MCF 10A (cell line): ENCODE results near the gene NBEAL2. TPM values are rescaled to one million over a fixed set of nuclear protein-coding genes. Genes with fewer than 3 reads are reported as not detected.
"Not testable (repeated sequence)": the region's sequence is repeated elsewhere in the genome, so short reads cannot be mapped to it uniquely, and the experiment has no call there.

ENCODE experiments used
- BruUV-seq: library from RNA; stranded (reverse); fragments of 400-500 nt; replicated peaks from 2 replicates; lab custom pipeline; 2021; lab: Mats Ljungman, UMichigan
- CTCF ChIA-PET: fragments of 300-600 bp; sonication (Branson Sonifier 250); formaldehyde crosslinking; extraction: SDS; loops from one replicate; lab custom pipeline; 2021; ENCODE audit warnings: antibody characterized with exemption, inconsistent platforms; lab: Yijun Ruan, JAX
- POLR2A ChIA-PET: fragments of 300-600, 350-650 bp; sonication (Branson Sonifier 250); formaldehyde crosslinking; extraction: SDS; loops from one replicate; lab custom pipeline; 2020; ENCODE audit warnings: antibody characterized with exemption, inconsistent platforms; lab: Yijun Ruan, JAX
- DNase-seq: peaks from one replicate; pipeline ENCODE4 v3.0.0-alpha.2; 2018; ENCODE audit not compliant: unreplicated experiment
- H3K27ac Mint-ChIP-seq: one replicate; pipeline ENCODE4 v1.8.0; 2022; ENCODE audit warnings: mild to moderate bottlenecking, low read depth, mixed read lengths; ENCODE audit not compliant: unreplicated experiment
- H3K27me3 Mint-ChIP-seq: one replicate; pipeline ENCODE4 v1.8.0; 2022; ENCODE audit warnings: mixed read lengths; ENCODE audit not compliant: insufficient read depth, unreplicated experiment
- H3K36me3 Mint-ChIP-seq: one replicate; pipeline ENCODE4 v1.8.0; 2022; ENCODE audit warnings: mild to moderate bottlenecking, moderate library complexity, mixed read lengths; ENCODE audit not compliant: insufficient read depth, unreplicated experiment
- H3K4me1 Mint-ChIP-seq: one replicate; pipeline ENCODE4 v1.8.0; 2022; ENCODE audit warnings: mixed read lengths; ENCODE audit not compliant: insufficient read depth, unreplicated experiment
- H3K4me3 Mint-ChIP-seq: one replicate; pipeline ENCODE4 v1.8.0; 2022; ENCODE audit warnings: mild to moderate bottlenecking, moderate library complexity, mixed read lengths; ENCODE audit not compliant: unreplicated experiment
- H3K9me3 Mint-ChIP-seq: one replicate; pipeline ENCODE4 v1.8.0; 2022; ENCODE audit warnings: mixed read lengths; ENCODE audit not compliant: unreplicated experiment
- intact Hi-C: fragments of 100-400 bp; cut with micrococcal nuclease; formaldehyde crosslinking; loops from 2 replicates; pipeline ENCODE4 v1.14.1; 2022
- total RNA-seq: library from RNA; stranded (reverse); gene quantifications from 2 replicates; pipeline ENCODE4 v1.2.3, GENCODE V29; 2022
- TF ChIP-seq, protein P1 (sequence below): fragments of 200-600 bp; IDR thresholded peaks from one replicate; pipeline ENCODE4 v1.8.0; 2022; ENCODE audit warnings: antibody characterized with exemption, mild to moderate bottlenecking; ENCODE audit not compliant: unreplicated experiment

NBEAL2 gene
- total RNA-seq, 1 experiment from 2014 or later, result 14.2 TPM

DNA sequence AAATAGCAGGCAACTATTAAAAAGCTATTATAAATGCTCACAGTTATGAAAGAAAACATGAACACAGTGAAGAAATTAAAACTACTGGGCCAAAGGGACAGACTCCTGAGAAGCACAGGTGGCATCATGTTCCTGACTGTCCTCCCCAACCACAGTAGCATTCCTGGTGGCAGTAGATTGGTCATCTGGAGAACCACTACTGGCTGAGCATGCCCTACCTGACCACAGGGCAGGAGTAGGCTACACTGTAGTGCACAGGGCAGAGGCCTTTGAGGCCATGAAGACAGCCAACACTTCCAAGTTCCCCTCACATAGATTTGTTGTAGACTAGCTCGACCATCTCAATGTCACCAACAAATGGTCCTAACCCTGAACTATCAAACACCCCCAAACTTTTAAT lies 49.2 kb downstream of the NBEAL2 start:
- CTCF ChIA-PET, result interaction anchor here (0.7 to 1.3 kb wide), 2 partner anchors 14 to 1001 kb away, joined by 3 read pairs; partner anchors contain the start of gene XCR1
- H3K27ac Mint-ChIP-seq, result no peak overlapping the region
- no peaks in the 10 kb centered on the region for H3K9me3 Mint-ChIP-seq
- TF ChIP-seq, protein P1, sequence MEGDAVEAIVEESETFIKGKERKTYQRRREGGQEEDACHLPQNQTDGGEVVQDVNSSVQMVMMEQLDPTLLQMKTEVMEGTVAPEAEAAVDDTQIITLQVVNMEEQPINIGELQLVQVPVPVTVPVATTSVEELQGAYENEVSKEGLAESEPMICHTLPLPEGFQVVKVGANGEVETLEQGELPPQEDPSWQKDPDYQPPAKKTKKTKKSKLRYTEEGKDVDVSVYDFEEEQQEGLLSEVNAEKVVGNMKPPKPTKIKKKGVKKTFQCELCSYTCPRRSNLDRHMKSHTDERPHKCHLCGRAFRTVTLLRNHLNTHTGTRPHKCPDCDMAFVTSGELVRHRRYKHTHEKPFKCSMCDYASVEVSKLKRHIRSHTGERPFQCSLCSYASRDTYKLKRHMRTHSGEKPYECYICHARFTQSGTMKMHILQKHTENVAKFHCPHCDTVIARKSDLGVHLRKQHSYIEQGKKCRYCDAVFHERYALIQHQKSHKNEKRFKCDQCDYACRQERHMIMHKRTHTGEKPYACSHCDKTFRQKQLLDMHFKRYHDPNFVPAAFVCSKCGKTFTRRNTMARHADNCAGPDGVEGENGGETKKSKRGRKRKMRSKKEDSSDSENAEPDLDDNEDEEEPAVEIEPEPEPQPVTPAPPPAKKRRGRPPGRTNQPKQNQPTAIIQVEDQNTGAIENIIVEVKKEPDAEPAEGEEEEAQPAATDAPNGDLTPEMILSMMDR, result no peak
- H3K27me3 Mint-ChIP-seq, result no peaks in the 10 kb centered on the region
- no peak overlapping the region for H3K4me3 Mint-ChIP-seq
- POLR2A ChIA-PET, result interaction anchor here (0.7 to 1.3 kb wide), 3 partner anchors 9 to 22 kb away, joined by 3 to 5 read pairs (median 3); no protein-coding TSS in a partner anchor
- intact Hi-C loops, result no loop called here
- peaks cover 49% of the 10 kb centered on the region for H3K36me3 Mint-ChIP-seq
- no TSS peak for BruUV-seq
- no peak for DNase-seq
- H3K4me1 Mint-ChIP-seq, result peaks cover 17% of the 10 kb centered on the region

DNA sequence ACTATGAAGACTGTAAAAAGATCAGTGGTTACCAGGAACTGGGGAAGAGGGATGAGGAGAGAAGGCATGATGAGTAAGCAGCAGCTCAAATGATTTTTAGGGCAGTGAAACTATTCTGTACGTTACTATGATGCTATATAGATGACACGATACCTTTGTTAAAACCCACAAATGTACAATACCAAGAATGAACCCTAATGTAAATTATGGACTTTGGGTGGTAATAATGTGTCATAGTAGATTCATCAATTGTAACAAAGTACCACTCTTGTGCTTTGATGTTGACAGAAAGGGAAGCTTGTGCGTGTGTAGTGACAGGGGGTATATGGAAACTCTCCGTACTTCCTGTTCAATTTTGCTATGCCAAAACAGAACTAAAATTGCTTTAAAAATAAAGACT lies 51.6 kb downstream of the NBEAL2 start:
- H3K9me3 Mint-ChIP-seq, H3K4me1 Mint-ChIP-seq, H3K27me3 Mint-ChIP-seq, POLR2A ChIA-PET, DNase-seq, H3K4me3 Mint-ChIP-seq, BruUV-seq, intact Hi-C loops, H3K27ac Mint-ChIP-seq: not testable (repeated sequence)
- peaks cover 60% of the 10 kb centered on the region for H3K36me3 Mint-ChIP-seq
- CTCF ChIA-PET, result interaction anchor here (0.7 to 1.0 kb wide), 2 partner anchors 10 to 96 kb away, joined by 3 to 5 read pairs; no protein-coding TSS in a partner anchor

DNA sequence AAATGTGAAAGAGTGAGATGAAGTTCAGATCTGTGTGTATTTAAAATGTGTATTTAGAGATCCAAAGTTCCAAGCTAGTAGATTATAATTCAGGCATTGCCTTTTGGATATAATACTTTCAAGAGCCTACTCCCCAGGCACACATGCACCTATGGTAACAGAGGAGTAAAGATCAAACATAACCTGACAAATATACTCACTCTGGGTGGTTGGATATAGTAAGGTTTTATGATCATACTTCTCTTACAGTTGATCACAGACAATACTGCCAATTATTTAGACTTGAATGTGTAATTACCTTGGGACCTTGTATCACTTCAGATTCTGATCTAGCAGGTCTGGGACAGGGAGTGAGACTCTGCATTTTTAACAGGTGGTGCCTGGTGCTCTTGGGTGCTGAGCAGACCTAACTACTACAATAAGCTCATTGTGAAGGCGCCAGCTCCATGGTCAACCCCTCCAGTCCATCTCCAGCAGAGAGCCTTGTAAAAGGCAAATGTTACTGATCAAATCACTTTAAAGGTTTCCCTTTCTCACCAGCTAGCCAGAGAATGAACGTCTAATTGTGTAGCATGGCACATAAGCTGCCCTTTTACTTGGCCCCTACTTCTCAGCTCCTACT lies 55.5 kb downstream of the NBEAL2 start:
- ChIA-PET CTCF (no interaction called here), POLR2A (no interaction called here)
- no peak overlapping the region for H3K27ac Mint-ChIP-seq
- BruUV-seq, result no TSS peak
- no peak overlapping the region for H3K4me3 Mint-ChIP-seq
- peaks cover 72% of the 10 kb centered on the region for H3K36me3 Mint-ChIP-seq
- no peaks in the 10 kb centered on the region for H3K4me1 Mint-ChIP-seq
- TF ChIP-seq, protein P1, result no peak
- intact Hi-C loops, result no loop called here
- no peak for DNase-seq
- no peaks in the 10 kb centered on the region for H3K27me3 Mint-ChIP-seq
- H3K9me3 Mint-ChIP-seq, result no peaks in the 10 kb centered on the region

DNA sequence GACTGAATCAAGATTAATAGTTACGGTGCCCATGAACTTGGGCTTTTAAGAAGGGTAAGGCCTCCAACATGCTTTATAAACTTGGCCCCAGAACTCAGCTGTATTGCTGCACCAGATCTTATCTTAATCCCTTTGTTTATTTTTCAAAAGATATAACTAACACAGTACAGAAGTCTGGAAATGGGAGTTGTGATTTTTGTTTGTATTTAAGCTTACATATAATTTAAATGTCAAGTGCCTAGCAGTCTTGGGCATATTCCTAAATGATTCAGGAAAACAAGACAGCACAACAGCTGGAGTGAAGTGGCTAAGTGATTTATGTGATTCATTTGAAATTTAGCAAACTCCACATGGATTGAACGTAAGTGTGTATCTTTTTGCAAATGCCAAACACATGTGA lies 56.2 kb downstream of the NBEAL2 start:
- Mint-ChIP-seq H3K9me3 (no peaks in the 10 kb centered on the region), H3K4me1 (no peaks in the 10 kb centered on the region), H3K27ac (no peak overlapping the region), H3K4me3 (no peak overlapping the region), H3K36me3 (peaks cover 74% of the 10 kb centered on the region), H3K27me3 (no peaks in the 10 kb centered on the region)
- TF ChIP-seq, protein P1, result no peak
- intact Hi-C loops, result no loop called here
- POLR2A ChIA-PET, result interaction anchor here (0.9 to 1.2 kb wide), 2 partner anchors 11 to 16 kb away, joined by 3 read pairs; no protein-coding TSS in a partner anchor
- BruUV-seq, result no TSS peak
- CTCF ChIA-PET, result no interaction called here
- DNase-seq, result no peak
